Fibroblast of skin of scalp (primary cell): ENCODE results near the gene EFHC1.

Source experiments
- DNase-seq: peaks from one replicate; pipeline ENCODE4 v3.0.0-alpha.2; 2013

EFHC1 gene

GRCh38 chr6:52503851-52504781 lies 84.0 kb downstream of the EFHC1 start:
- peak; percentile 75 for DNase-seq

- no peak for DNase-seq
Observed at GRCh38 chr6:52504782-52505136, 84.6 kb downstream of the EFHC1 start.

GRCh38 chr6:52505726-52506409 lies 85.7 kb downstream of the EFHC1 start:
- DNase-seq: no peak

GRCh38 chr6:52506476-52506875 lies 86.3 kb downstream of the EFHC1 start:
- no peak for DNase-seq

GRCh38 chr6:52507557-52508260 lies 87.6 kb downstream of the EFHC1 start:
- DNase-seq: peak; percentile 84

GRCh38 chr6:52508261-52508739 lies 88.2 kb downstream of the EFHC1 start:
- DNase-seq: no peak

- DNase-seq: peak; percentile 62
Observed at GRCh38 chr6:52509281-52510212, 89.4 kb downstream of the EFHC1 start.

GRCh38 chr6:52510213-52510562 lies 90.0 kb downstream of the EFHC1 start:
- no peak for DNase-seq

GRCh38 chr6:52511163-52511562 lies 91.0 kb downstream of the EFHC1 start:
- DNase-seq: no peak

- no peak for DNase-seq
Observed at GRCh38 chr6:52511572-52512151, 91.5 kb downstream of the EFHC1 start.

- DNase-seq: peak; percentile 68
Observed at GRCh38 chr6:52512199-52512598, 92.1 kb downstream of the EFHC1 start.

GRCh38 chr6:52513464-52513863 lies 93.3 kb downstream of the EFHC1 start:
- no peak for DNase-seq

GRCh38 chr6:52513896-52514295 lies 93.8 kb downstream of the EFHC1 start:
- no peak for DNase-seq

- DNase-seq: peak; percentile 84
Observed at GRCh38 chr6:52514514-52514913, 94.4 kb downstream of the EFHC1 start.

- peak; percentile 42 for DNase-seq
Observed at GRCh38 chr6:52515219-52515960, 95.2 kb downstream of the EFHC1 start.

GRCh38 chr6:52516269-52516668 lies 96.1 kb downstream of the EFHC1 start:
- no peak for DNase-seq

GRCh38 chr6:52516943-52517342 lies 96.8 kb downstream of the EFHC1 start:
- DNase-seq: no peak

GRCh38 chr6:52517502-52518278 lies 97.5 kb downstream of the EFHC1 start:
- peak; percentile 96 for DNase-seq

GRCh38 chr6:52518279-52518945 lies 98.3 kb downstream of the EFHC1 start:
- DNase-seq: peak; percentile 58
